Amniotic stem cell (primary cell): ENCODE results near the gene ANO2.

Experiments used
- DNase-seq: peaks from one replicate; lab custom pipeline; 2025; lab: John Stamatoyannopoulos, UW

The ANO2 gene

DNA sequence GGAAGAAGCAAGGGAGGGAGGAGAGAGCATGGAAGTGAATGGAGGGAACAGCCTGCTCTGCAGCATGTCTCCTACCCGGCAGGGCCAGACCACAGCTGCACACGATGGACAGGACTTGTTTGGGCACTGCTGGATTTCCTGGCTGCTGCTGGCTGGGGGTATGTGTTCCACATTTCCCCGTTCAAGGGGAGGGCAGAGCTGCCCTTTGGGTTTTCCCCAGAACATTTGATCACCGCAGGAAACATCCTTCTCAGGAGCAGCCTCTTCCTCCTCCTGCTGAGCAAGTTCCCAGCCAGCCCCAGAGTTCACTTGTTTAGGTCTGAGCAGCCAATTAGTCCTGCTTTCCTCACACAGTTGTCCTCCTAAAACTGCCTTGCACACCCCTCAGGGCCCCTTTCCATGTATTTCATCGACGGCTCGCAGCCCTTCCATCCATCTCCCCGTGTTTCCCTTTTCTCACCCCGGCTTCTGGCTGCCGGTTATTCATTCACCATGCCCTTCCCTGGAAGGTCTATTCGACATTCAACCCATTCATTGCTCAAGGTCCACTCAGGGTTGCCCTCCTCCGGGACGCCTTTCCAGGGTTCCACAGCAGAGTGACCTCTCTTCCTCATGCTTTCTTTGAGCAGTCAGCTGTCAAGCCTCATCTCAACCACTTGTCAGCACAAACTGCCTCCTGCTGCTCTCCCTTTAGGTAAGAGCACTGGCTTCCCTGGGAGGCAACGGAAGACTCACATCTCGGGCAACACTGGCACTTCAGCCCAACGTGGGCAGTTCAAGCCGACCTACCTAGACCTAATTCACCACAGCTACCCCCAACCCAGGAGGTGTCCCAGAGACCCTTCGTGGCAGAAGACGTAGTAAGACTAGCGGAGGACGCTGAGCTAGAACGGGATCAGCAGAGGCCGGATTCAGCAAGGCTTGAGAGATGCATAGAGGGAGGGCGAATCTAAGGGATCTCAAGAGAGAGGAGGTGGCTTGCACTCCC lies 20.1 kb upstream of the ANO2 start:
- no peak for DNase-seq

DNA sequence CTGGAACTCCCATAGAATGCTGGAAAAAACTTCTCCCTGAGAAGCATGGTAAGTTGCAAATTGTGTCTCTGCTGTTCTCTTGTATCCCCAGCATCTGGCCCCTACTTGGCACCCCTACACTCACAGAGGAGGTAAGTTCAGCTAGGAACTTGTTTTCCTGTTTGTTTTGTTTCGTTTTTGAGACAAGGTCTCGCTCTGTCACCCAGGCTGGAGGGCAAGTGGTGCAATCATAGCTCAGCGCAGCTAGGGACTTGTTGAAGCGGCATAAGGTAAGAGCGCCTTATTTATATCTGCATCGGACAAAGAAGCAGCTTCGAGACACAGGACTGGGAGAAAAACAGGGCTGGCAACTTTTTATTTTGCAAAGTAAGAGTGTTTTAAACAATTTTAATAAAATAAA lies 18.5 kb upstream of the ANO2 start:
- DNase-seq, result no peak

- no peak for DNase-seq
These were observed 15.7 kb upstream of the ANO2 start for GRCh38 chr12:5960783-5961182.

GRCh38 chr12:5956987-5957386 lies 11.9 kb upstream of the ANO2 start:
- no peak for DNase-seq

GRCh38 chr12:5954661-5955060 lies 9.6 kb upstream of the ANO2 start:
- no peak for DNase-seq

- DNase-seq, result no peak
These were observed 9.0 kb upstream of the ANO2 start for GRCh38 chr12:5953835-5954586.

GRCh38 chr12:5952031-5952430 lies 7.0 kb upstream of the ANO2 start:
- DNase-seq, result no peak

- no peak for DNase-seq
These were observed 3.6 kb upstream of the ANO2 start for GRCh38 chr12:5948696-5949095.

DNA sequence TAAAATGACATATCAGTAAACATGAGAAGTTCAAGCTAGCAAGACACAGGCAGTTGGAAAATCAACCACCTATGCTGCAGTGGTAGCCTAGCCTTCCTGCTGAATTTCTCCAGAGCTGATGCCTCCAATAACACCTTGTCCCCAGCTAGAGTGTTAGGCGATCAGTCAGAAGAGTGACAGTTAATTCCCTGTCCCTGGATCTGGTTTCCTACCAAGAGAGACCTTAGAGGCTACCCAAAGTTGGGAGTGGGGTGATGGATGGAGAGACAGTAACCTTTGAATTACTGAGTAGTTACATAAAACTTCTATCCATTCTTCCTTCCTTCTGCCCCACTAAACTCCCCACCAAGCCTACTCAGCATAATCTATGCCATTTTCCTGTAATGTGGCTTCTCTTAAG lies 1.9 kb upstream of the ANO2 start:
- no peak for DNase-seq

DNA sequence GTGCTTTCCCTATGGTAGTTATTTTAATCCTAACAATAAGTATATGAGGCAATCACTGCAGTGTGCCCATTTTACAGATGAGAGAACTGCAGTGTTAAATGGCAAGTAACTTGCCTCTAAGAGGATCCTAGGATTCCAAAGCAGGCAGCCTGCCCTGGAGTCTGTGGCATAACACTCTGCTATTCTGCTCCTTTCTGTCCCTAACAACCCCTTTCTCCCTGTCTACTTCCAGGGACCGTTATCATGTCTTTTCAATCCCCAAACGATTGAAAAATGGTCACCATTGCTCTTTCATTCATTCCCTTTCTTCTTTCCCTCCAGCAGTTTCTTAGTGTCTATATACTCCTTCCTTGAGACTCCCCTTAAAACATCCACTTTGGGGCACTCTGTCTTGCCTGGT lies 1.3 kb upstream of the ANO2 start:
- no peak for DNase-seq

DNA sequence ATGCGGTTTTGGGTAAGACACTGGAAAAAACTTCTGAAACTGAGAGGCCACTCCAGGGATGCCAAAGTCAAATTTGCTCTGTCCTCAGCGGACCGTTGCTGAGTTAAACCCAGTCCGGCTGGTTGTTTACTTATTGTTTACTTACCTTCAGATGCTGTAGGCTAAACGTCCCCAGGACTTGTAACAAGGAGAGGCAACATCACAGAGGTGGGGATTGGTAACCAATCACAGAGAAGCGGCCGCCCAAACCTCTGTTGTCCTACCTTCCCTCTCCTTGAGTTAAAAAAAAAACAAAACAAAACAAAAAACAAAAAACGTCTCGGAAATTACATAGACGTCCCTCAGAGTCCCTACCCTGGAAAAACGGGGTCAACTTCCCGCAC lies 380 bp downstream of the ANO2 start:
- DNase-seq, result no peak

GRCh38 chr12:5944053-5944452 lies 1.0 kb downstream of the ANO2 start:
- DNase-seq, result no peak

- DNase-seq, result no peak
These were observed 3.2 kb downstream of the ANO2 start for GRCh38 chr12:5941907-5942306.

- DNase-seq, result no peak
These were observed 17.1 kb downstream of the ANO2 start for GRCh38 chr12:5927732-5928516.

DNA sequence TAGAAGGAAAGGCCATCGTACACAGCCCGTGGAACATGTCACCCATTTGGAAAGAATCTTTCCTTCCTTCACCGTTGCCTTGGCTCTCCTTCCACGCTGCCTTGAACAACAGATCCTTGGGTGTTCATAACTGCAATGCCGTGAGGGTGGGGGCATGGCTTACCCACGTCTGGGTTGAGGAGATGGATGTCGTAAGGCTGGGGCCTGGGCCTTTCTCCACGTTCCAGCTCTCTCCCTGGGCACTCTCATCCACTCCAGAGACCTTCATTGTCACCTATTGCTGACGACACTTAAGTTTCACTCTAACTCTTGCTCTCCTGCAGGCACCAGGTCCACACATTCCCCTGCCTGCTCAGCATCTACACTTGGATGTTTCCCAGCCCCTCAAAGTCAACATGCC lies 19.4 kb downstream of the ANO2 start:
- DNase-seq, result no peak

- DNase-seq, result no peak
These were observed 20.7 kb downstream of the ANO2 start for GRCh38 chr12:5924342-5924741.

- DNase-seq, result no peak
These were observed 21.3 kb downstream of the ANO2 start for GRCh38 chr12:5923751-5924150.

DNA sequence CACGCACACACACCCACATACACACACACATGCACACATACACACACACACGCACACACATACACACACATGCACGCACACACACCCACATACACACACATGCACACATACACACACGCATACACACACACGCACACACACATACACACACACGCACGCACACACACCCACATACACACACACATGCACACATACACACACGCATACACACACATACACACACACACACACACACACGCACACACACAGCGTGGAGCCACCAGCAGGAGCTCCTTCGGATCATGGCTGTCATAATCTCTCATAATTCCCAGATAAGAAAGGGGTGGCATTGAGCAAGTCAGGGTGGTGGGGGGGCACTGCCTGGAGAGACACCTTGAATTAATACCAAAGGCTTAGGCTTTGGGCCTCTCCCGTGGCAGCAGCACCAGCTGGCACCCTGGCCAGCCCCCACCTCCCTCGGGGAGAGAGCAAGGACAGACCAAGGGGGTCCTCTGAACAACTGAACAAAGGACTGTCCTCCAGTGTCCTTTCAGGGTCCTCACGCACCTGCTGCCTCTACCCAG lies 21.9 kb downstream of the ANO2 start:
- DNase-seq, result no peak

- DNase-seq, result no peak
These were observed 22.8 kb downstream of the ANO2 start for GRCh38 chr12:5921966-5922899.

DNA sequence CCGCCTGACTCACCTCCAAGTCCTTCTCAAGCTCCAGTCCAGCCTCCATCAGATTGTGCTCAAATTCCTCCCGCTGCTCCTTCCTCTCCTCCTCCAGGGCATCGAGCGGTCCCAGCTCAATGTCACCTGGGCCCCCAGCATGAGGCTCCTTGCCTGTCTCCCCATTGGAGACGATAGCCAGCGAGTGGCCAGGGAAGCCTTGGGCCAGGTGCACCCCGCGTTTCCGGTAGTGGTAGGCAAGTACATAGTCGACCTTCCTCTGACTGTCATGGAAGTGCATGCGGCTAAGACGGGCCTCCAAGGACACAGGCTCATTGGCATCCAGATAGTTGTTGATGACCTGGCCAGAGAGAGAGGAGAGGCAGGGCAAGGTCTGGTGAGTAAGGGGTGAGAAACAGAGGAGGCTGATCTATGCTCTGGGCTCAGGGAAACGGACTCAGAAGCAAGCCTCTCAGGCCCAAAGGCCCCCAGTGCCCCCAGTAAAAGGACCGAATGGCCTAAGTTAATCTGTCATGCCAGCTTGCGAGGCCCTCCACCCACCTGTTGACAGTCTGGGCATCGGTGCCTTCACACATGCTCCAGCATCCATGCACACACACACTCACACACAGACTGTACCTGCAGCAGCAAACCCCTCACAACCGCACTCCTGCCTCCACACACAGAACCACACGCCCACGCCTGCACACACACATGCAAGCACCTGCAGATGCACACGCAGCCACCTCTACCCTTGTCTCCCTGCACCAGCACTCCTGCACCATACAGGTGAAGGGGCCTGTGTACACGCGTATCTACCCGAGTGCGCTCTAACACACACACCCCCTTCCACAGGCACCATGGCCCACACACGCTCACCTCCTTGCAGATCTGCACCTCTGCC lies 23.8 kb downstream of the ANO2 start:
- DNase-seq, result no peak
